Measurements from ENCODE around the gene NPLOC4.

- TF ChIP-seq CTCF (IDR thresholded peaks at IDR 0.05; ENCODE audit: control extremely low read depth in 1 of 3, insufficient read depth in 1 of 3, low read depth in 1 of 3, low read length in 3 of 3): no peak
- no peak for TF ChIP-seq EZH2 (IDR thresholded peaks at IDR 0.05; ENCODE audit: low read depth, low read length, severe bottlenecking)
- no peak for TF ChIP-seq ATF3 (IDR thresholded peaks at IDR 0.05; ENCODE audit: insufficient read depth, low read depth, low read length)
- no peak for TF ChIP-seq TEAD4 (IDR thresholded peaks at IDR 0.05; ENCODE audit: low read depth, low read length)
- TF ChIP-seq E2F6 (IDR thresholded peaks at IDR 0.05): no peak
- TF ChIP-seq USF2 (IDR thresholded peaks at IDR 0.05; ENCODE audit: low read length): no peak
- TF ChIP-seq TAF1 (IDR thresholded peaks at IDR 0.05; ENCODE audit: low read depth, low read length): no peak
Measured at GRCh38 chr17:81543756-81544155, 93.2 kb downstream of the NPLOC4 start.

Data from H1 (cell line).